ENCODE measurements around the gene SUPV3L1. TPM values are rescaled to one million over a fixed set of nuclear protein-coding genes. Genes with fewer than 3 reads are reported as not detected.

Gene SUPV3L1
- total and polyA plus RNA-seq, 4 donors: 15.8 to 76.3 (median 24.8) TPM

- Histone ChIP-seq H3K27ac (ENCODE audit: low read depth in 1 of 2, low read length in 2 of 2) (no peak overlapping the region), H3K9me3 (ENCODE audit: control insufficient read depth, low read length) (no peaks in the 10 kb centered on the region), H3K27me3 (ENCODE audit: control insufficient read depth in 1 of 2, insufficient read depth in 2 of 2, low read length in 1 of 2) (no peaks in the 10 kb centered on the region), H3K36me3 (ENCODE audit: control insufficient read depth in 1 of 2, insufficient read depth in 2 of 2, low read length in 1 of 2) (no peaks in the 10 kb centered on the region), H3K4me3 (ENCODE audit: low read length in 2 of 2) (no peak overlapping the region), H3K4me1 (ENCODE audit: control insufficient read depth in 1 of 2, insufficient read depth in 2 of 2, low read length in 2 of 2) (no peaks in the 10 kb centered on the region)
- intact Hi-C loops (cut with DNase I): loop anchor here in 1 of 2 donors (5.0 kb wide), 1 partner anchor 77 kb away; no protein-coding TSS in a partner anchor
- WGBS, 2 donors: 96 to 97% methylated on average over 11 of the region's 11 CpGs
- ATAC-seq (ENCODE audit: low FRiP score): no peak
- no peak for DNase-seq
These were observed 60.4 kb downstream of the SUPV3L1 start for GRCh38 chr10:69240455-69240854.

- WGBS, 2 donors: 80 to 83% methylated on average over 7 of the region's 7 CpGs
These were observed 61.5 kb downstream of the SUPV3L1 start for GRCh38 chr10:69241575-69241974.

GRCh38 chr10:69242040-69242851, 62.2 kb downstream of the SUPV3L1 start:
- Histone ChIP-seq H3K9me3 (ENCODE audit: control insufficient read depth, low read length) (no peaks in the 10 kb centered on the region), H3K4me1 (ENCODE audit: control insufficient read depth in 1 of 2, insufficient read depth in 2 of 2, low read length in 2 of 2) (no peaks in the 10 kb centered on the region), H3K27me3 (ENCODE audit: control insufficient read depth in 1 of 2, insufficient read depth in 2 of 2, low read length in 1 of 2) (no peaks in the 10 kb centered on the region), H3K4me3 (ENCODE audit: low read length in 2 of 2) (no peak overlapping the region), H3K36me3 (ENCODE audit: control insufficient read depth in 1 of 2, insufficient read depth in 2 of 2, low read length in 1 of 2) (no peaks in the 10 kb centered on the region), H3K27ac (ENCODE audit: low read depth in 1 of 2, low read length in 2 of 2) (no peak overlapping the region)
- DNase-seq (no peak), ATAC-seq (ENCODE audit: low FRiP score) (no peak)
- intact Hi-C loops (cut with DNase I): loop anchor here in 1 of 2 donors (5.0 kb wide), 1 partner anchor 75 kb away; no protein-coding TSS in a partner anchor
- WGBS, 2 donors: 64 to 68% methylated on average over 11 of the region's 11 CpGs

More at GRCh38 chr10:69241575-69241974, 61.5 kb downstream of the SUPV3L1 start:
- H3K36me3 ChIP-seq (ENCODE audit: control insufficient read depth in 1 of 2, insufficient read depth in 2 of 2, low read length in 1 of 2): no peaks in the 10 kb centered on the region
- no peak for ATAC-seq (ENCODE audit: low FRiP score)
- peak in 1 of 2 donors; percentile 63 for DNase-seq
- peak overlapping the region in 1 of 2 donors; percentile 12 for H3K27ac ChIP-seq (ENCODE audit: low read depth in 1 of 2, low read length in 2 of 2)
- H3K4me3 ChIP-seq (ENCODE audit: low read length in 2 of 2): no peak overlapping the region
- intact Hi-C loops (cut with DNase I): loop anchor here in 1 of 2 donors (5.0 kb wide), 1 partner anchor 76 kb away; no protein-coding TSS in a partner anchor
- H3K27me3 ChIP-seq (ENCODE audit: control insufficient read depth in 1 of 2, insufficient read depth in 2 of 2, low read length in 1 of 2): no peaks in the 10 kb centered on the region
- H3K9me3 ChIP-seq (ENCODE audit: control insufficient read depth, low read length): no peaks in the 10 kb centered on the region
- no peaks in the 10 kb centered on the region for H3K4me1 ChIP-seq (ENCODE audit: control insufficient read depth in 1 of 2, insufficient read depth in 2 of 2, low read length in 2 of 2)

DNA sequence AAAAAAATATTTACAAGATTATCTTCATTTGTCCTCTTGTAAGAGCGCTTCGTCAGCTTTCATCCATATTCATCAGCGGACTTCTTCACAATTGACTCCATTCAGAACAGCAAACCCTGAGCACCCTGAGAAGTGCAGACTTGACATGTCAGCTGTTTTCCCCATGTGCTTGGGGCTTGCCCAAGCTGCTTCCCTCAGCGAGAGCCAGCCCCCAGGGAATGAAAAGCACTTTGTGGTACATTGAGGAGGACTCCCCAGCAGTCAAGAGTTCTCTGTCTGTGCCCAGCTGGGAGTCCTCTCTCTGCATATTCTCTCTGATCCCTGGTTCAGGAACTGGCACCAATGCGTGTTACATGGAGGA, 62.8 kb downstream of the SUPV3L1 start:
- no peaks in the 10 kb centered on the region for H3K36me3 ChIP-seq (ENCODE audit: control insufficient read depth in 1 of 2, insufficient read depth in 2 of 2, low read length in 1 of 2)
- H3K4me3 ChIP-seq (ENCODE audit: low read length in 2 of 2): no peak overlapping the region
- ATAC-seq (ENCODE audit: low FRiP score) (no peak), DNase-seq (no peak)
- no peaks in the 10 kb centered on the region for H3K27me3 ChIP-seq (ENCODE audit: control insufficient read depth in 1 of 2, insufficient read depth in 2 of 2, low read length in 1 of 2)
- 66 to 73% methylated on average over 5 of the region's 5 CpGs for WGBS, 2 donors
- H3K4me1 ChIP-seq (ENCODE audit: control insufficient read depth in 1 of 2, insufficient read depth in 2 of 2, low read length in 2 of 2): no peaks in the 10 kb centered on the region
- intact Hi-C loops (cut with DNase I): loop anchor here in 1 of 2 donors (5.0 kb wide), 1 partner anchor 74 kb away; no protein-coding TSS in a partner anchor
- no peak overlapping the region for H3K27ac ChIP-seq (ENCODE audit: low read depth in 1 of 2, low read length in 2 of 2)
- H3K9me3 ChIP-seq (ENCODE audit: control insufficient read depth, low read length): no peaks in the 10 kb centered on the region

DNA sequence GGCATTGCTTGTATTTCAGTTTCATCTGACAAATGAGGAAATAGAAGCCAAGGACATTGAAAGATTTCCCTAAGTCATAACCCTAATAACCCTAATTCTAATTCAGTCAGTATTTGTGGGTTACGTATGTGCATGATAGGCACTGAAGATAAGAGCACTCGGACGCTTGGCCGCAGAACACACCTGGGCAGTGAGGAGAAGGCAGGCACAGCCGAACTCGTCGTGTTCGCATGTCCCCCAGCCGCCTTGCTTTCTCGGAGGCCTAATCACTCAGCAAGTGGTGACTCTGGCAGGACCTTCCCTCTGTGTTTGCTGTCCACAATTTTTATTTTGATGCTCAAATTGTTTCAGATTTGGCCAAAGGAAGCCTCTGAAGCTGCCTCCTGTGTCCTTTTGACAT, 63.8 kb downstream of the SUPV3L1 start:
- ATAC-seq (ENCODE audit: low FRiP score) (no peak), DNase-seq (no peak)
- intact Hi-C loops (cut with DNase I): loop anchor here in 1 of 2 donors (5.0 kb wide), 1 partner anchor 73 kb away; no protein-coding TSS in a partner anchor
- H3K27me3 ChIP-seq (ENCODE audit: control insufficient read depth in 1 of 2, insufficient read depth in 2 of 2, low read length in 1 of 2): no peaks in the 10 kb centered on the region
- H3K27ac ChIP-seq (ENCODE audit: low read depth in 1 of 2, low read length in 2 of 2): no peak overlapping the region
- 95 to 96% methylated on average over 10 of the region's 10 CpGs for WGBS, 2 donors
- H3K9me3 ChIP-seq (ENCODE audit: control insufficient read depth, low read length): no peaks in the 10 kb centered on the region
- H3K36me3 ChIP-seq (ENCODE audit: control insufficient read depth in 1 of 2, insufficient read depth in 2 of 2, low read length in 1 of 2): no peaks in the 10 kb centered on the region
- H3K4me3 ChIP-seq (ENCODE audit: low read length in 2 of 2): no peak overlapping the region
- H3K4me1 ChIP-seq (ENCODE audit: control insufficient read depth in 1 of 2, insufficient read depth in 2 of 2, low read length in 2 of 2): no peaks in the 10 kb centered on the region

- H3K9me3 ChIP-seq (ENCODE audit: control insufficient read depth, low read length): no peaks in the 10 kb centered on the region
- H3K4me3 ChIP-seq (ENCODE audit: low read length in 2 of 2): no peak overlapping the region
- H3K4me1 ChIP-seq (ENCODE audit: control insufficient read depth in 1 of 2, insufficient read depth in 2 of 2, low read length in 2 of 2): no peaks in the 10 kb centered on the region
- no peak overlapping the region for H3K27ac ChIP-seq (ENCODE audit: low read depth in 1 of 2, low read length in 2 of 2)
- WGBS, 2 donors: 94 to 95% methylated on average over 5 of the region's 5 CpGs
- no peaks in the 10 kb centered on the region for H3K36me3 ChIP-seq (ENCODE audit: control insufficient read depth in 1 of 2, insufficient read depth in 2 of 2, low read length in 1 of 2)
- no peaks in the 10 kb centered on the region for H3K27me3 ChIP-seq (ENCODE audit: control insufficient read depth in 1 of 2, insufficient read depth in 2 of 2, low read length in 1 of 2)
- no peak for DNase-seq
- no peak for ATAC-seq (ENCODE audit: low FRiP score)
- intact Hi-C loops (cut with DNase I): no loop called here
These were observed 66.0 kb downstream of the SUPV3L1 start for GRCh38 chr10:69246036-69246435.

DNA sequence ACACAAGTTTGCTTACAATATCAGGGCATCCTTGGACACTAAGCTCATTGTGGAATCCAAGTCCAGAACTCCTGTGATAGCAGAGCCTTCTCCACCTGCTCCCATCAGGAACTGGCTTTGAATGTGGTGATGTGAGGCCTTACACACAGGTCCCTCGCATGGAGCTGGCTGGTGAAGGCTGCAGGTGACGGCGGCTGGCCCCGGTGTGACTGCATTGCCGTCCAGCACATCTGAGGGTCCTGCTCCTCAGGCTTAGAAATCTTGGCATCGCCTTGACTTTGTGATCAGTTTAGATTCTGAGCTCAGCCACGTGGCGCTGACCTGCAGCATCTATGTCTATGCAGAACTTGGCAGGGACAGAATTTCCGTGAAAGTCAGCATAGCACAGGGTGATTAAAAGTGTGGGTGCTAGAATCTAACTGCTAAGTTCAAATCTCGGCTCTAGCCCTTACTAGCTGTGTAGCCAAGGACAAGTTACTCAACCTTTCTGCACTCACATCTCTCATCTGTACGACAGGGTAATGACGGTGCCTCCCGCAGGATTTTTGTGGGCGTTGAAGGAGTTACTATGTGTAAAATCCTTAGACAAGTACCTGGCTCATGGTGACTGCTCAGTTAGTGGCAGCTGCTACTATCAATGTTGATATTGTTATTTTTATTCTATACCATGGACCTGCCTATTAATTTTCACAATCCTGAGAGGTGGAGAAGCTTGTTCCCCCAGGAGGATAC, 66.7 kb downstream of the SUPV3L1 start:
- WGBS, 2 donors: 84% methylated on average over 14 of the region's 14 CpGs
- Histone ChIP-seq H3K27ac (ENCODE audit: low read depth in 1 of 2, low read length in 2 of 2) (no peak overlapping the region), H3K4me1 (ENCODE audit: control insufficient read depth in 1 of 2, insufficient read depth in 2 of 2, low read length in 2 of 2) (no peaks in the 10 kb centered on the region), H3K4me3 (ENCODE audit: low read length in 2 of 2) (no peak overlapping the region), H3K9me3 (ENCODE audit: control insufficient read depth, low read length) (no peaks in the 10 kb centered on the region), H3K27me3 (ENCODE audit: control insufficient read depth in 1 of 2, insufficient read depth in 2 of 2, low read length in 1 of 2) (no peaks in the 10 kb centered on the region), H3K36me3 (ENCODE audit: control insufficient read depth in 1 of 2, insufficient read depth in 2 of 2, low read length in 1 of 2) (no peaks in the 10 kb centered on the region)
- ATAC-seq (ENCODE audit: low FRiP score) (no peak), DNase-seq (no peak)
- intact Hi-C loops (cut with DNase I): no loop called here

DNA sequence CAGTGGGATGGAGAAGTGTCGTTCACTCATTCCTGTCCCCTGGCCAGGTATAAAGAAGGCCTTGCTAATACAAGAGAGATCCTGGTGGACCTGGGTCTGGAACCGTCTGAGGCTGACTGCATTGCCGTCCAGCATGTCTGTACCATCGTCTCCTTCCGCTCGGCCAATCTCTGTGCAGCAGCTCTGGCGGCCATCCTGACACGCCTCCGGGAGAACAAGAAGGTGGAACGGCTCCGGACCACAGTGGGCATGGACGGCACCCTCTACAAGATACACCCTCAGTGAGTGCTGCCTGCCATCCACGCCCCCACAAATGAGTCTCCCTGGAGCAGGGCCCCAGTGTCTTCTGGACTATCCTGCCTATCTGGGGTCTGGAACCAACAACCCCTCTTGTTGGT, 67.3 kb downstream of the SUPV3L1 start:
- H3K36me3 ChIP-seq (ENCODE audit: control insufficient read depth in 1 of 2, insufficient read depth in 2 of 2, low read length in 1 of 2): no peaks in the 10 kb centered on the region
- ATAC-seq (ENCODE audit: low FRiP score) (no peak), DNase-seq (no peak)
- H3K4me1 ChIP-seq (ENCODE audit: control insufficient read depth in 1 of 2, insufficient read depth in 2 of 2, low read length in 2 of 2): no peaks in the 10 kb centered on the region
- no peak overlapping the region for H3K27ac ChIP-seq (ENCODE audit: low read depth in 1 of 2, low read length in 2 of 2)
- no peaks in the 10 kb centered on the region for H3K27me3 ChIP-seq (ENCODE audit: control insufficient read depth in 1 of 2, insufficient read depth in 2 of 2, low read length in 1 of 2)
- no peak overlapping the region for H3K4me3 ChIP-seq (ENCODE audit: low read length in 2 of 2)
- no peaks in the 10 kb centered on the region for H3K9me3 ChIP-seq (ENCODE audit: control insufficient read depth, low read length)
- 92 to 96% methylated on average over 13 of the region's 13 CpGs for WGBS, 2 donors
- intact Hi-C loops (cut with DNase I): no loop called here

Measured in aorta (tissue), 5 donors.